HT-29 (cell line): ENCODE measurements around the gene PCDHGA12. TPM values are rescaled to one million over a fixed set of nuclear protein-coding genes. Genes with fewer than 3 reads are reported as not detected.
"Not testable (repeated sequence)": the region's sequence is repeated elsewhere in the genome, so short reads cannot be mapped to it uniquely, and the experiment has no call there.

ENCODE experiments used
- DNase-seq: peaks from one replicate; pipeline ENCODE4 v3.0.0-alpha.2; 2015; ENCODE audit warnings: low spot score
- total RNA-seq: library from RNA; depleted of rRNA; stranded (reverse); fragments of >200 nt; shearing (Covaris generic); gene quantifications from 2 replicates; pipeline ENCODE4 v1.2.3, GENCODE V29; 2014; rRNA removed

The PCDHGA12 gene
- total RNA-seq, result 0.13 and 0.37 TPM in 2 replicates

- no peak for DNase-seq
Measured at GRCh38 chr5:141430332-141431113, at the start of gene PCDHGA12. TSS of gene PCDHGA12 (plus strand) at chr5:141430507. CDS start at chr5:141430760, 253 bp downstream.

- no peak for DNase-seq
Measured at GRCh38 chr5:141382469-141383294, 47.6 kb upstream of the PCDHGA12 start, which contains the start of gene PCDHGA7. TSS of gene PCDHGA7 (plus strand) at chr5:141382742. CDS start at chr5:141382900, 158 bp downstream.

GRCh38 chr5:141383345-141383744 is 47.0 kb upstream of the PCDHGA12 start:
- no peak for DNase-seq

GRCh38 chr5:141384471-141385267 is 45.6 kb upstream of the PCDHGA12 start:
- DNase-seq, result no peak

GRCh38 chr5:141387557-141388311 is 42.6 kb upstream of the PCDHGA12 start, which contains the start of gene PCDHGB4:
TSS of gene PCDHGB4 (plus strand) at chr5:141387698. CDS start at chr5:141387885, 187 bp downstream.
- not testable (repeated sequence) for DNase-seq

- no peak for DNase-seq
Measured at GRCh38 chr5:141388661-141389060, 41.6 kb upstream of the PCDHGA12 start.

- DNase-seq, result no peak
Measured at GRCh38 chr5:141389153-141390042, 40.9 kb upstream of the PCDHGA12 start.

GRCh38 chr5:141392429-141393198 is 37.7 kb upstream of the PCDHGA12 start, which contains the start of gene PCDHGA8:
TSS of gene PCDHGA8 (plus strand) at chr5:141392633. CDS start at chr5:141392814, 181 bp downstream.
- DNase-seq, result no peak

GRCh38 chr5:141393267-141393666 is 37.0 kb upstream of the PCDHGA12 start:
- DNase-seq, result no peak

- DNase-seq, result not testable (repeated sequence)
Measured at GRCh38 chr5:141394401-141395187, 35.7 kb upstream of the PCDHGA12 start.

- DNase-seq, result not testable (repeated sequence)
Measured at GRCh38 chr5:141397756-141398551, 32.4 kb upstream of the PCDHGA12 start, which contains the start of gene PCDHGB5. TSS of gene PCDHGB5 (plus strand) at chr5:141397947. CDS start at chr5:141398128, 181 bp downstream.

- no peak for DNase-seq
Measured at GRCh38 chr5:141398608-141399007, 31.7 kb upstream of the PCDHGA12 start.

- no peak for DNase-seq
Measured at GRCh38 chr5:141399555-141400258, 30.6 kb upstream of the PCDHGA12 start.

- peak; percentile 48 for DNase-seq
Measured at GRCh38 chr5:141402553-141403243, 27.6 kb upstream of the PCDHGA12 start, which contains the start of gene PCDHGA9. TSS of gene PCDHGA9 (plus strand) at chr5:141402778. CDS start at chr5:141402953, 175 bp downstream.

- DNase-seq, result no peak
Measured at GRCh38 chr5:141403387-141403786, 26.9 kb upstream of the PCDHGA12 start.
